Lung (tissue), 12 donors: ENCODE data around the gene DAPP1. TPM values are rescaled to one million over a fixed set of nuclear protein-coding genes. Genes with fewer than 3 reads are reported as not detected.
A peak's percentile ranks its signal among the peaks of the same experiment; 100 is the strongest.

ENCODE experiments used
- ATAC-seq: fragments of 200-7000 bp; cut with Tn5 transposase; one replicate; pipeline ENCODE4 v1.9.1; 2020; ENCODE audit warnings: moderate number of reproducible peaks; ENCODE audit not compliant: insufficient read depth, low FRiP score
- DNase-seq, 3 donors: peaks; one replicate each; pipeline ENCODE4 v3.0.0-alpha.2; 2013 to 2017
- H3K27ac ChIP-seq, 2 donors: one replicate each; pipeline ENCODE4 v1.5.1; 2013; ENCODE audit warnings: mild to moderate bottlenecking in 2 of 2, moderate library complexity in 2 of 2, control low read depth in 1 of 2, inconsistent platforms in 1 of 2, low read depth in 1 of 2, low read length in 1 of 2
- H3K27me3 ChIP-seq, 3 donors: one replicate each; pipeline ENCODE4 v1.5.1; 2013; ENCODE audit warnings: low read length in 2 of 3; ENCODE audit not compliant: control insufficient read depth in 3 of 3, insufficient read depth in 3 of 3
- H3K36me3 ChIP-seq, 4 donors: one replicate each; pipeline ENCODE4 v1.5.1; 2013; ENCODE audit warnings: low read length in 4 of 4, mild to moderate bottlenecking in 1 of 4, moderate library complexity in 1 of 4; ENCODE audit not compliant: control insufficient read depth in 4 of 4, insufficient read depth in 4 of 4
- H3K4me1 ChIP-seq, 5 donors: one replicate each; pipeline ENCODE4 v1.5.1; 2013; ENCODE audit warnings: low read length in 5 of 5, mild to moderate bottlenecking in 2 of 5, moderate library complexity in 1 of 5; ENCODE audit not compliant: control insufficient read depth in 5 of 5, insufficient read depth in 5 of 5
- H3K4me3 ChIP-seq: one replicate; pipeline ENCODE4 v1.5.1; 2013; ENCODE audit warnings: mild to moderate bottlenecking, control low read depth, moderate library complexity
- H3K9ac ChIP-seq, 2 donors: one replicate each; pipeline ENCODE4 v1.5.1; 2013; ENCODE audit warnings: low read length in 2 of 2, control low read depth in 1 of 2; ENCODE audit not compliant: insufficient read depth in 1 of 2
- H3K9me3 ChIP-seq, 4 donors: one replicate each; pipeline ENCODE4 v1.5.1; 2013; ENCODE audit warnings: low read length in 3 of 4, mild to moderate bottlenecking in 1 of 4, moderate library complexity in 1 of 4; ENCODE audit not compliant: control insufficient read depth in 4 of 4, insufficient read depth in 3 of 4
- WGBS, 2 donors: extraction: QIAGEN DNeasy Blood & Tissue Kit; methylation state at CpG; one replicate each; pipeline ENCODE4 v1.1.7; 2013; 5-methylcytosine and 5-hydroxymethylcytosine counted together
- polyA plus RNA-seq, 2 donors: library from polyadenylated mRNA; stranded (reverse); fragments of 200-250 nt; gene quantifications; one replicate each; pipeline ENCODE4 v1.2.1, GENCODE V29; 2013
- total RNA-seq, 2 donors: library from RNA; depleted of rRNA in 1 of 2; stranded (reverse); fragments of >200 nt in 1 of 2; gene quantifications; one replicate each; pipeline ENCODE4 v1.2.1, GENCODE V29; 2014 to 2021
- TF ChIP-seq, protein P1 (sequence below): IDR thresholded peaks from 2 replicates; pipeline ENCODE4 v1.5.1; 2012; ENCODE audit warnings: mild to moderate bottlenecking; ENCODE audit errors: control extremely low read depth, extremely low read depth
- donor health status: control.
- donor health status: control.
- donor health status: Bipolar disorder and iron deficiency.
- donor health status: healthy.
- donor health status: DM: yes; HTN: yes; CAD: no.

DAPP1 gene
- total and polyA plus RNA-seq, 4 donors, result 2.6 to 24.6 (median 11.7) TPM

DNA sequence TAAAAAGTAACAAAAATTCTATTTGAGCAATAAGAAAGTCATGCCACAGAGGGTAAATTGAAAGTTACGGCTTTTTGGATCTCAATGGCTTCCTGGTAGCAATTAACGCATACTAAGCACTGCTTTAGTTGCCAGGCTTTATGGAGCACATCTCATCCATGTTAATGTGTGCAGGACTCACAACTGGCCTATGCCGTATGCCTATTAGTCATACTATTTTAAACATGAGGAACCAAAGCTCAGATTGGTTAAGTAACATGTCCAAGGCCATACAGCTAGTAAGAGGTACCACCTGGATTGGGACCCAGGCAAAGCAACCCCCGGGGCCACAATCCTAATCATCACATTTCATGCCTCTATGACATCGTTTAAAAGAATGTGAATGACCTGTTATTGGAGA lies 17.1 kb downstream of the DAPP1 start:
- H3K9ac ChIP-seq, result no peak overlapping the region
- peak in 1 of 3 donors; percentile 35 for DNase-seq
- no peaks in the 10 kb centered on the region for H3K9me3 ChIP-seq
- TF ChIP-seq, protein P1, sequence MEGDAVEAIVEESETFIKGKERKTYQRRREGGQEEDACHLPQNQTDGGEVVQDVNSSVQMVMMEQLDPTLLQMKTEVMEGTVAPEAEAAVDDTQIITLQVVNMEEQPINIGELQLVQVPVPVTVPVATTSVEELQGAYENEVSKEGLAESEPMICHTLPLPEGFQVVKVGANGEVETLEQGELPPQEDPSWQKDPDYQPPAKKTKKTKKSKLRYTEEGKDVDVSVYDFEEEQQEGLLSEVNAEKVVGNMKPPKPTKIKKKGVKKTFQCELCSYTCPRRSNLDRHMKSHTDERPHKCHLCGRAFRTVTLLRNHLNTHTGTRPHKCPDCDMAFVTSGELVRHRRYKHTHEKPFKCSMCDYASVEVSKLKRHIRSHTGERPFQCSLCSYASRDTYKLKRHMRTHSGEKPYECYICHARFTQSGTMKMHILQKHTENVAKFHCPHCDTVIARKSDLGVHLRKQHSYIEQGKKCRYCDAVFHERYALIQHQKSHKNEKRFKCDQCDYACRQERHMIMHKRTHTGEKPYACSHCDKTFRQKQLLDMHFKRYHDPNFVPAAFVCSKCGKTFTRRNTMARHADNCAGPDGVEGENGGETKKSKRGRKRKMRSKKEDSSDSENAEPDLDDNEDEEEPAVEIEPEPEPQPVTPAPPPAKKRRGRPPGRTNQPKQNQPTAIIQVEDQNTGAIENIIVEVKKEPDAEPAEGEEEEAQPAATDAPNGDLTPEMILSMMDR, result no peak
- H3K27ac ChIP-seq, result no peak overlapping the region
- peaks cover 0 to 20% (median 4%) of the 10 kb centered on the region in 5 donors for H3K4me1 ChIP-seq
- no peak overlapping the region for H3K4me3 ChIP-seq
- 72 to 87% methylated on average over 5 of the region's 5 CpGs for WGBS, 2 donors
- H3K27me3 ChIP-seq, result no peaks in the 10 kb centered on the region
- no peak for ATAC-seq
- no peaks in the 10 kb centered on the region for H3K36me3 ChIP-seq

DNA sequence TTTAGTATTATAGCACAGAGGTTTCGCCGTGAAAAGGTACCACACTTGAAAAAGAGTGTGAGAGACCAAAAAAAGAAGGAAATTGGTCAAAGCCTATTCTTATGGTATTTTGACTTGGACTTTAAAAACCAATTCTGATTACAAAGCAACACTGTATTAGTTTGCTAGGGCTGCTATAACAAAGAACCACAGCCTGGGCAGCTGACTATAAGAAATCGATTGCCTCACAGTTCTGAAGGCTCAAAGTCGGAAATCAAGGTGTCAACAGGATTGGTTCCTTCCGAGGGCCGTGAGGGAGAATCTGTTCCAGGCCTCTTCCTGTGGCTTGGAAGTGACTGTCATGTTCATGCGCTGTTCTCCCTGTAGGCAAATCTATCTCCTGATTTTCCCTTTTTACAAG lies 17.9 kb downstream of the DAPP1 start:
- no peaks in the 10 kb centered on the region for H3K36me3 ChIP-seq
- H3K4me3 ChIP-seq, result no peak overlapping the region
- H3K27ac ChIP-seq, result no peak overlapping the region
- WGBS, 2 donors, result 93 to 97% methylated on average over 7 of the region's 7 CpGs
- H3K27me3 ChIP-seq, result no peaks in the 10 kb centered on the region
- peaks cover 0 to 20% (median 4%) of the 10 kb centered on the region in 5 donors for H3K4me1 ChIP-seq
- DNase-seq (no peak), ATAC-seq (no peak)
- H3K9ac ChIP-seq, result no peak overlapping the region
- TF ChIP-seq, protein P1, result no peak
- no peaks in the 10 kb centered on the region for H3K9me3 ChIP-seq

DNA sequence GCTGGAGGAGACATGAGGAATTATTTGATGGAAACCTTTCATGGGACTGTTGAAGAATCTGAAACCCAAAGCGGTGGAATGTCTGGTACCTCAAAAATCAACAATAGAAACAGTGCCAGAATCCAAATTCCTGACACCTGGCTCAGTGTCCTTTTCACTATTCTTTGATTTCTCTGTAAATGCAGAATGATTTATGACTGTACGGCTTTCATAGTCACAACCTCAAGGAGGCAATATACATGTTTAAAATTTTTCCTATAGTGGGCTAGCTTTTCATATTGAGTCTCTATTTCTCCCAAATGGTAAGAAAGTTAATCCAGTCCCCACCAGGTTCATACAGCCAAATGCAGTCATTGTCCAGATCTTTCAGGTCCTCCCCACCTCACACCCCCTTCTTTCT lies 19.3 kb downstream of the DAPP1 start:
- no peak overlapping the region for H3K4me3 ChIP-seq
- ATAC-seq (no peak), DNase-seq (no peak)

More for the DNA sequence above, 19.3 kb downstream of the DAPP1 start:
- TF ChIP-seq, protein P1, result no peak
- Histone ChIP-seq H3K36me3 (no peaks in the 10 kb centered on the region), H3K27ac (no peak overlapping the region), H3K9me3 (no peaks in the 10 kb centered on the region), H3K4me1 (peaks cover 0 to 20% (median 4%) of the 10 kb centered on the region in 5 donors), H3K27me3 (no peaks in the 10 kb centered on the region), H3K9ac (no peak overlapping the region)
- WGBS, 2 donors, result 88 to 92% methylated on average over 2 of the region's 2 CpGs
